DOHH2 (cell line): Measurements from ENCODE around the gene MUC3A.
"Not testable (repeated sequence)": the region's sequence is repeated elsewhere in the genome, so short reads cannot be mapped to it uniquely, and the experiment has no call there.

ENCODE experiments used
- H3F3A ChIP-seq: fragments of 200-600 bp; sonication (generic), shearing (Covaris generic); 2 replicates; pipeline ENCODE4 v1.6.0; 2016; ENCODE audit warnings: antibody characterized with exemption, mild to moderate bottlenecking; ENCODE audit not compliant: control insufficient read depth, insufficient read depth
- H3K27ac ChIP-seq: fragments of 200-600 bp; sonication (generic); 2 replicates; pipeline ENCODE4 v1.5.1; 2014; ENCODE audit warnings: low read depth, mild to moderate bottlenecking, low read length, moderate library complexity
- H3K27me3 ChIP-seq: fragments of 200-600 bp; sonication (generic); 2 replicates; pipeline ENCODE4 v1.6.1; 2014; ENCODE audit warnings: mild to moderate bottlenecking, low read length, mixed read lengths; ENCODE audit not compliant: control insufficient read depth
- H3K36me3 ChIP-seq: fragments of 200-600 bp; sonication (generic); 2 replicates; pipeline ENCODE4 v1.6.1; 2014; ENCODE audit warnings: mild to moderate bottlenecking, low read length, moderate library complexity, mixed read lengths; ENCODE audit not compliant: control insufficient read depth
- H3K4me1 ChIP-seq: fragments of 200-600 bp; sonication (generic); 2 replicates; pipeline ENCODE4 v1.6.1; 2014; ENCODE audit warnings: mild to moderate bottlenecking, low read length, mixed read lengths; ENCODE audit not compliant: control insufficient read depth
- H3K4me2 ChIP-seq: fragments of 200-600 bp; sonication (generic); 2 replicates; pipeline ENCODE4 v1.6.0; 2014; ENCODE audit warnings: mild to moderate bottlenecking, low read length, moderate library complexity
- H3K4me3 ChIP-seq: fragments of 200-600 bp; sonication (generic); 2 replicates; pipeline ENCODE4 v1.5.1; 2014; ENCODE audit warnings: mild to moderate bottlenecking, low read length, mixed read lengths
- H3K79me2 ChIP-seq: fragments of 200-600 bp; sonication (generic); 2 replicates; pipeline ENCODE4 v1.6.1; 2014; ENCODE audit warnings: mild to moderate bottlenecking, low read length, mixed read lengths; ENCODE audit not compliant: control insufficient read depth
- H3K9me2 ChIP-seq: fragments of 200-600 bp; sonication (generic); replicated peaks from 2 replicates; pipeline ENCODE4 v1.6.1; 2014; ENCODE audit warnings: mild to moderate bottlenecking, low read length, mixed read lengths; ENCODE audit not compliant: control insufficient read depth
- H3K9me3 ChIP-seq: fragments of 200-600 bp; sonication (generic); 2 replicates; pipeline ENCODE4 v1.6.1; 2014; ENCODE audit warnings: antibody characterized with exemption, low read length, mixed read lengths; ENCODE audit not compliant: control insufficient read depth, insufficient read depth
- H4K20me1 ChIP-seq: fragments of 200-600 bp; sonication (generic); 2 replicates; pipeline ENCODE4 v1.6.0; 2014; ENCODE audit warnings: low read depth, mild to moderate bottlenecking, antibody characterized with exemption, low read length, moderate library complexity; ENCODE audit not compliant: control insufficient read depth, insufficient read depth
- EZH2phosphoT487 ChIP-seq: fragments of 200-600 bp; sonication (generic); IDR thresholded peaks from 2 replicates; pipeline ENCODE4 v1.6.1; 2017; ENCODE audit warnings: borderline replicate concordance, mild to moderate bottlenecking, antibody characterized with exemption, low read length, moderate library complexity, mixed read lengths
- TF ChIP-seq, protein P1 (sequence below): fragments of 200-600 bp; sonication (generic); IDR thresholded peaks from one replicate; pipeline ENCODE4 v1.5.1; 2014; ENCODE audit warnings: antibody characterized with exemption, mild to moderate bottlenecking, low read depth, low read length; ENCODE audit not compliant: poor library complexity, severe bottlenecking

The MUC3A gene

DNA sequence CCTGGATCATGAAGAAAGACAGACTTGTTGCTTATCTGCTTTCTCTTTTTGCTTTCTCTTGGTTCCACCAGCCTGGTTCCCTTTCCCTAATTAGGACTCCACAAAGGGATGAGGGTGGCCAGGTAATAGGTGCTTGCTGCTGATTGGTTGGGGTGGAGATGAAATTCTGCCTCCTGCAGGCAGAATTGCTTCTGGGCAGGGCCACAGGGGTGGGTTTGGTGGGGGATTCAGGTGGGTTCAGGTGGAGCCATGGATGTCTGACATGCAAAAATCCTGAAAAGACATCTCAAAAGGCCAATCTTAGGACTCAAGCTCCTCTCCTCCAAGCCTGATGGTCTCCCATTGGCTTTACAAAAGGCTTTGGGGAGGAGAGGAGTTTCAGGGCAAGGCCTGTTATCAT is 28.3 kb upstream of the MUC3A start:
- Histone ChIP-seq H3K4me3 (no peak overlapping the region), H3K9me2 (no peaks in the 10 kb centered on the region), H3K27ac (no peak overlapping the region), H3K79me2 (no peaks in the 10 kb centered on the region), H3K4me2 (no peak overlapping the region), H3K4me1 (no peaks in the 10 kb centered on the region), H4K20me1 (no peaks in the 10 kb centered on the region), H3F3A (no peaks in the 10 kb centered on the region), H3K9me3 (no peaks in the 10 kb centered on the region), H3K36me3 (no peaks in the 10 kb centered on the region), H3K27me3 (peaks cover 16% of the 10 kb centered on the region; the same call in 1 of the 2 replicates)
- TF ChIP-seq, protein P1, sequence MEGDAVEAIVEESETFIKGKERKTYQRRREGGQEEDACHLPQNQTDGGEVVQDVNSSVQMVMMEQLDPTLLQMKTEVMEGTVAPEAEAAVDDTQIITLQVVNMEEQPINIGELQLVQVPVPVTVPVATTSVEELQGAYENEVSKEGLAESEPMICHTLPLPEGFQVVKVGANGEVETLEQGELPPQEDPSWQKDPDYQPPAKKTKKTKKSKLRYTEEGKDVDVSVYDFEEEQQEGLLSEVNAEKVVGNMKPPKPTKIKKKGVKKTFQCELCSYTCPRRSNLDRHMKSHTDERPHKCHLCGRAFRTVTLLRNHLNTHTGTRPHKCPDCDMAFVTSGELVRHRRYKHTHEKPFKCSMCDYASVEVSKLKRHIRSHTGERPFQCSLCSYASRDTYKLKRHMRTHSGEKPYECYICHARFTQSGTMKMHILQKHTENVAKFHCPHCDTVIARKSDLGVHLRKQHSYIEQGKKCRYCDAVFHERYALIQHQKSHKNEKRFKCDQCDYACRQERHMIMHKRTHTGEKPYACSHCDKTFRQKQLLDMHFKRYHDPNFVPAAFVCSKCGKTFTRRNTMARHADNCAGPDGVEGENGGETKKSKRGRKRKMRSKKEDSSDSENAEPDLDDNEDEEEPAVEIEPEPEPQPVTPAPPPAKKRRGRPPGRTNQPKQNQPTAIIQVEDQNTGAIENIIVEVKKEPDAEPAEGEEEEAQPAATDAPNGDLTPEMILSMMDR: peak; percentile 28
- TF ChIP-seq EZH2phosphoT487: no peak

DNA sequence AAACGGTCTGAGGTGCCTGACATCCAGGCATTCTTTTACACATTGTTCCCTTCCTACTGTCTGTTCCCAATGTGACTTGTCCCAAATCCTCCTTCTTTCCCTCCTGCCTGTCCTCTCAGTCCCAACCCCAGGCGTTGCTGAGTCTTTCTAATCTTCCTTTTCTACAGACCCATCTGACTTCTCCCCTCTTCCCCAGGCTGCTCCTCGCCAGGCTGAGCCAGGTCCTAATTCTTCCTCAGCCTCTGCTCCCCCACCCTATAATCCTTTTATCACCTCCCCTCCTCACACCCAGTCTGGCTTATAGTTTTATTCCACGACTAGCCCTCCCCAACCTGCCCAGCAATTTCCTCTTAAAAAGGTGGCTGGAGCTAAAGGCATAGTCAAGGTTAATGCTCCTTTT is 25.7 kb upstream of the MUC3A start:
- not testable (repeated sequence) for H3K4me2 ChIP-seq, H3K27ac ChIP-seq, H3K4me3 ChIP-seq, H3K9me2 ChIP-seq, H4K20me1 ChIP-seq, H3K79me2 ChIP-seq, H3F3A ChIP-seq, H3K9me3 ChIP-seq, H3K4me1 ChIP-seq, H3K36me3 ChIP-seq
- H3K27me3 ChIP-seq: peaks cover 10% of the 10 kb centered on the region; the same call in 1 of the 2 replicates

DNA sequence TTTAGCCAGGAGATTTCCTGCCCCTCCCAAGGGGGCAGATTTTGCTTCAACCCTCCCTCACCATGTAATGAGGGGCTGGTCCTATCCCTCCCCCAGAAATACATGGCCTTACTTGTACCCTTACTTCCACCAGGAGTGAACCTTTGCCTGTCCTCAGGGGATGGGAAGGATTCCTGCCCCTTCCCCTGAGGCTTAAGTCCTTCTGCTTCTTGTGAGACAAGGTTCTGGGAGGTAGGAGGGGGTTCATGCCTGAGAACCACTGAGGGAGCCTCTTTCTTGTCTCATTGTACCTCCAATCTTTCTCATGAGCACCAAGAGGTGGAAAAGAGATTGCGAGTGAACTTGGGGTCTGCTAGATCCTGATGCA is 19.5 kb upstream of the MUC3A start:
- Histone ChIP-seq H3K9me2 (no peaks in the 10 kb centered on the region), H3K4me2 (no peak overlapping the region), H3K36me3 (no peaks in the 10 kb centered on the region), H3F3A (no peaks in the 10 kb centered on the region), H3K79me2 (no peaks in the 10 kb centered on the region), H3K4me1 (0 out of 2 replicates have a peak, but pooled peaks cover 4% of the 10 kb centered on the region), H3K4me3 (no peak overlapping the region), H4K20me1 (no peaks in the 10 kb centered on the region), H3K27ac (no peak overlapping the region), H3K27me3 (no peaks in the 10 kb centered on the region), H3K9me3 (no peaks in the 10 kb centered on the region)
- TF ChIP-seq, protein P1: no peak

DNA sequence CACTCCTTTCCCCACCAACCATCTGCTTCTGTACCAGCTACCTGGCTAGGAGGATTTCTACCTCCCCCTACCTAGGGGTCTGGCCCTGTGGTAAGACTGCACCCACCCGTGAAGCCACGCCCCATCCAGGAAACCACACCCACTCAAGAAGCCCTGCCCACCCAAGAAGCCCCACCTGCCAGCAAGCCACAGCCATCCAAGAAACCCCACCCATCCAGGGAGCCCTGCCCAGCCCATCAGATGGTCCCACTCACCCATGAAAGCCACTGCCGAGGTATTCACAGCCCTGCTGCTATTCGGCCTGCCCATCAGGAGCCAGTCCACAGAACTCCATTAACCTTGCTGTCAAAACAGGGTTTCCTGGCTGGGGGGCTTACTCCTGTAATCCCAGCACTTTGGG is 15.6 kb upstream of the MUC3A start:
- H3K4me1 ChIP-seq: 0 out of 2 replicates have a peak, but pooled peaks cover 4% of the 10 kb centered on the region
- H3K9me3 ChIP-seq: no peaks in the 10 kb centered on the region
- no peak overlapping the region for H3K4me3 ChIP-seq
- no peaks in the 10 kb centered on the region for H3K36me3 ChIP-seq
- no peak overlapping the region for H3K27ac ChIP-seq
- H3K79me2 ChIP-seq: no peaks in the 10 kb centered on the region
- no peaks in the 10 kb centered on the region for H3K27me3 ChIP-seq
- no peak for TF ChIP-seq EZH2phosphoT487
- TF ChIP-seq, protein P1: no peak
- H3F3A ChIP-seq: no peaks in the 10 kb centered on the region
- H3K9me2 ChIP-seq: no peaks in the 10 kb centered on the region
- H4K20me1 ChIP-seq: no peaks in the 10 kb centered on the region
- H3K4me2 ChIP-seq: no peak overlapping the region

DNA sequence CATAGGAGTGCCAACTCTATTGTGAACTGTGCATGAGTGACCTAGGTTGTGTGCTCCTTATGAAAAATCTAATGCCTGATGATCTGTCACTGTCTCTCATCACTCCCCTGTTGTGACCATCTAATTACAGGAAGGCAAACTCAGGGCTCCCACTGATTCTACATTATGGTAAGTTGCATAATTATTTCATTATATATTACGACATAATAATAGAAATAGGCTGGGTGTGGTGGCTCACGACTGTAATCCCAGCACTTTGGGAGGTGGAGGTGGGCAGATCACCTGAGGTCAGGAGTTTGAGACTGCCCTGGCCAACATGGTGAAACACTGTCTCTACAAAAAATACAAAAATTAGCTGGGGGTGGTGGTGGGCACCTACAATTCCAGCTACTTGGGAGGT is 14.0 kb upstream of the MUC3A start:
- not testable (repeated sequence) for H3K9me2 ChIP-seq, H3K36me3 ChIP-seq, H3K27ac ChIP-seq, H3K4me2 ChIP-seq, H3K79me2 ChIP-seq, H3K4me3 ChIP-seq, H3F3A ChIP-seq, H4K20me1 ChIP-seq, H3K27me3 ChIP-seq, H3K4me1 ChIP-seq, H3K9me3 ChIP-seq

DNA sequence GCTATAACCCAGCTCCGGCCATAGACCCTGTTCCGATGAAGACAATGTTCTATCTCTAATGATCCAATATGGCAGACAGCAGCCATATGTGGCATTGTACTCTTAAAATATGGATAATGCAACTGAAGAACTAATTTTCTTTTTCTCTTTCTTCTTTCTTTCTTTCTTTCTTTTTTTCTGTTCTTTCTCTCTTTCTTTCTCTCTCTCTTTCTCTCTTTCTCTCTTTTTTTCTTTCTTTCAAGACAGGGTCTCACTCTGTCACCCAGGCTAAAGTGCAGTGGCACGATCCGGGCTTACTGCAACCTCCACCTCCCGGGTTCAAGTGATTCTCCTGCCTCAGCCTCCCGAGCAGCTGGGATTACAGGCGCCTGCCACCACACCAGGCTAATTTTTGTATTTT is 13.2 kb upstream of the MUC3A start:
- H4K20me1 ChIP-seq, H3K36me3 ChIP-seq, H3K4me1 ChIP-seq, H3K27ac ChIP-seq, H3K79me2 ChIP-seq, H3K9me3 ChIP-seq, H3F3A ChIP-seq, H3K4me3 ChIP-seq, H3K9me2 ChIP-seq, H3K27me3 ChIP-seq, H3K4me2 ChIP-seq: not testable (repeated sequence)
